A549 (cell line): Measurements from ENCODE around the gene MAP3K2.

Source experiments
- CTCF ChIP-seq: fragments of >200 bp; sonication (Bioruptor Twin); formaldehyde crosslinking; IDR thresholded peaks from 3 replicates; pipeline ENCODE4 v1.5.1; 2016
- HOXA7 ChIP-seq: fragments of 250-450 bp; sonication (Bioruptor Pico); IDR thresholded peaks from 2 replicates; pipeline ENCODE4 v1.5.0; 2020; ENCODE audit warnings: mild to moderate bottlenecking, moderate library complexity
- POLR2A ChIP-seq: IDR thresholded peaks from 2 replicates; pipeline ENCODE4 v1.6.1; 2012; ENCODE audit warnings: mild to moderate bottlenecking, low read length
- RAD21 ChIP-seq, 2 experiments: fragments of >200 bp in 1 of 2; sonication (Bioruptor Twin) in 1 of 2; formaldehyde crosslinking in 1 of 2; IDR thresholded peaks in 1 of 2; conservative IDR thresholded peaks in 1 of 2; 2 replicates in 1 of 2; 3 replicates in 1 of 2; pipeline ENCODE4 v1.6.1; 2012 to 2018; ENCODE audit warnings: inconsistent platforms in 1 of 2
- RNF2 ChIP-seq: fragments of 200-600 bp; sonication (generic); IDR thresholded peaks from 2 replicates; pipeline ENCODE4 v1.6.1; 2016; ENCODE audit warnings: low read depth, mild to moderate bottlenecking, antibody characterized with exemption, moderate library complexity, borderline replicate concordance
- TF ChIP-seq, protein P1 (sequence below): fragments of 250-450 bp; sonication (Bioruptor Pico); IDR thresholded peaks from 2 replicates; pipeline ENCODE4 v1.5.0; 2020; ENCODE audit warnings: low read depth, mild to moderate bottlenecking, moderate library complexity

DNA sequence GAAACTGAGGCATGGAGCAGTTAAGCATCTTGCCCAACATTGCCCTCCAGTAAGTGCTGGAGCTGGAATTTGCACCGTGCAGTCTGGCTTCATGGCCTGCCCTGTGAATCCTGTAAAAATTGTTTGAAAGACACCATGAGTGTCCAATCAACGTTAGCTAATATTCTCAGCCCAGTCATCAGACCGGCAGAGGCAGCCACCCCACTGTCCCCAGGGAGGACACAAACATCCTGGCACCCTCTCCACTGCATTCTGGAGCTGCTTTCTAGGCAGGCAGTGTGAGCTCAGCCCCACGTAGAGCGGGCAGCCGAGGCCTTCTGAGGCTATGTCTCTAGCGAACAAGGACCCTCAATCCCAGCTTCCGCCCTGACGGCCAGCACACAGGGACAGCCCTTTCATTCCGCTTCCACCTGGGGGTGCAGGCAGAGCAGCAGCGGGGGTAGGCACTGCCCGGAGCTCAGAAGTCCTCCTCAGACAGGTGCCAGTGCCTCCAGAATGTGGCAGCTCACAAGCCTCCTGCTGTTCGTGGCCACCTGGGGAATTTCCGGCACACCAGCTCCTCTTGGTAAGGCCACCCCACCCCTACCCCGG is 31.8 kb upstream of the MAP3K2 start:
- TF ChIP-seq POLR2A (no peak), CTCF (no peak), RAD21 (conservative IDR thresholded peaks at IDR 0.05 in 1 of 2, IDR thresholded peaks at IDR 0.05 in 1 of 2) (no peak), RNF2 (no peak), HOXA7 (CRISPR knock-in tag) (no peak)
- TF ChIP-seq, protein P1, sequence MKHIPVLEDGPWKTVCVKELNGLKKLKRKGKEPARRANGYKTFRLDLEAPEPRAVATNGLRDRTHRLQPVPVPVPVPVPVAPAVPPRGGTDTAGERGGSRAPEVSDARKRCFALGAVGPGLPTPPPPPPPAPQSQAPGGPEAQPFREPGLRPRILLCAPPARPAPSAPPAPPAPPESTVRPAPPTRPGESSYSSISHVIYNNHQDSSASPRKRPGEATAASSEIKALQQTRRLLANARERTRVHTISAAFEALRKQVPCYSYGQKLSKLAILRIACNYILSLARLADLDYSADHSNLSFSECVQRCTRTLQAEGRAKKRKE (CRISPR knock-in tag): no peak
